K562 (cell line): ENCODE results near the gene RPL27. TPM values are rescaled to one million over a fixed set of nuclear protein-coding genes. Genes with fewer than 3 reads are reported as not detected.
A peak's percentile ranks its signal among the peaks of the same experiment; 100 is the strongest.

Source experiments
- ATAC-seq: fragments of 200-7000 bp; cut with Tn5 transposase; 3 replicates; pipeline ENCODE4 v1.9.1; 2020; ENCODE audit warnings: moderate library complexity
- BruUV-seq: library from RNA; stranded (reverse); fragments of 400-500 nt; replicated peaks from 2 replicates; lab custom pipeline; 2021; lab: Mats Ljungman, UMichigan
- CTCF ChIA-PET: fragments of 300-600 bp; formaldehyde crosslinking; extraction: SDS; loops from one replicate; lab custom pipeline; 2021; ENCODE audit warnings: low intra/inter-chr PET ratio; lab: Yijun Ruan, JAX
- POLR2A ChIA-PET: fragments of 300-600, 350-650 bp; sonication (Branson Sonifier 250); formaldehyde crosslinking; extraction: SDS; loops from one replicate; lab custom pipeline; 2021; ENCODE audit warnings: antibody characterized with exemption, inconsistent platforms; lab: Yijun Ruan, JAX
- DNase-seq, 4 experiments: peaks; one replicate each; pipeline versions ENCODE4 v3.0.0 to v3.0.0-alpha.2; 2011 to 2018; ENCODE audit warnings: low spot score in 3 of 4, mixed read lengths in 3 of 4; ENCODE audit errors: extremely low read depth in 1 of 4
- FAIRE-seq: peaks from 2 replicates; lab custom pipeline; 2011; peaks lifted over from hg19 to GRCh38; lab: Jason Lieb, UNC
- H2AFZ ChIP-seq: 2 replicates; pipeline ENCODE4 v1.6.0; 2011; ENCODE audit warnings: low read depth, low read length, control low read depth, inconsistent platforms
- H3K27ac ChIP-seq: fragments of 200-600 bp; 3 replicates; pipeline ENCODE4 v1.8.0; 2011; ENCODE audit warnings: low read depth, mild to moderate bottlenecking, control low read depth, inconsistent platforms, low read length, moderate library complexity, mixed read lengths; ENCODE audit errors: extremely low read depth
- H3K27me3 ChIP-seq, 2 experiments: fragments of 300-600 bp in 1 of 2; 2 replicates in 1 of 2; 3 replicates in 1 of 2; pipeline versions ENCODE4 v1.6.0 to v1.8.0; 2011; ENCODE audit warnings: inconsistent platforms in 2 of 2, low read length in 2 of 2, mild to moderate bottlenecking in 1 of 2, mixed read lengths in 1 of 2, moderate library complexity in 1 of 2; ENCODE audit not compliant: control insufficient read depth in 2 of 2, insufficient read depth in 2 of 2
- H3K36me3 ChIP-seq: fragments of 300-600 bp; 3 replicates; pipeline ENCODE4 v1.8.0; 2011; ENCODE audit warnings: mild to moderate bottlenecking, low read length, inconsistent platforms; ENCODE audit not compliant: control insufficient read depth, insufficient read depth
- H3K4me1 ChIP-seq, 2 experiments: fragments of 200-600 bp in 1 of 2; replicated peaks in 1 of 2; 2 replicates in 1 of 2; 3 replicates in 1 of 2; pipeline versions ENCODE4 v1.5.1 to v1.8.0; 2011; ENCODE audit warnings: inconsistent platforms in 2 of 2, low read length in 2 of 2, mild to moderate bottlenecking in 1 of 2, mixed read lengths in 1 of 2, moderate library complexity in 1 of 2; ENCODE audit not compliant: control insufficient read depth in 2 of 2, insufficient read depth in 2 of 2
- H3K4me2 ChIP-seq: 2 replicates; pipeline ENCODE4 v1.6.1; 2011; ENCODE audit warnings: low read length, control low read depth, inconsistent platforms, mixed read lengths; ENCODE audit not compliant: insufficient read depth
- H3K4me3 ChIP-seq: fragments of 200-600 bp; sonication (generic), shearing (Covaris generic); 2 replicates; pipeline ENCODE4 v1.5.1; 2016; ENCODE audit warnings: control low read depth, inconsistent platforms
- H3K79me2 ChIP-seq: fragments of 200-600 bp; 3 replicates; pipeline ENCODE4 v1.8.0; 2011; ENCODE audit warnings: low read length, inconsistent platforms; ENCODE audit not compliant: control insufficient read depth, insufficient read depth
- H3K9ac ChIP-seq, 2 experiments: 2 replicates each; pipeline versions ENCODE4 v1.6.0 to v1.6.1; 2011; ENCODE audit warnings: low read depth in 2 of 2, low read length in 2 of 2, control low read depth in 1 of 2, inconsistent platforms in 1 of 2, mild to moderate bottlenecking in 1 of 2, mixed read lengths in 1 of 2; ENCODE audit not compliant: insufficient read depth in 1 of 2
- H3K9me1 ChIP-seq: one replicate; pipeline ENCODE4 v1.6.0; 2011; ENCODE audit warnings: inconsistent platforms, mild to moderate bottlenecking, low read length, moderate library complexity; ENCODE audit not compliant: control insufficient read depth, insufficient read depth
- H3K9me3 ChIP-seq: replicated peaks from 2 replicates; pipeline ENCODE4 v1.5.1; 2011; ENCODE audit warnings: low read depth, low read length, inconsistent platforms; ENCODE audit not compliant: control insufficient read depth, insufficient read depth
- H4K20me1 ChIP-seq: replicated peaks from 2 replicates; pipeline ENCODE4 v1.6.1; 2011; ENCODE audit warnings: low read length, inconsistent platforms, mixed read lengths; ENCODE audit not compliant: control insufficient read depth, insufficient read depth
- CSDE1 ChIP-seq, 2 experiments: fragments of 450-650 bp; IDR thresholded peaks; 2 replicates each; pipeline ENCODE4 v1.6.1; 2016; ENCODE audit warnings: mild to moderate bottlenecking in 1 of 2
- DMBX1 ChIP-seq: fragments of 250-450 bp; sonication (Bioruptor Pico); IDR thresholded peaks from 2 replicates; pipeline ENCODE4 v1.8.0; 2022; ENCODE audit warnings: inconsistent platforms, mild to moderate bottlenecking, moderate library complexity, borderline replicate concordance
- E2F3 ChIP-seq: fragments of 250-450 bp; sonication (Bioruptor Pico); IDR thresholded peaks from 2 replicates; pipeline ENCODE4 v1.4.0; 2020; ENCODE audit warnings: mild to moderate bottlenecking
- FUS ChIP-seq: fragments of 200-400 bp; formaldehyde crosslinking; optimal IDR thresholded peaks from 2 replicates; pipeline ENCODE3; 2017; ENCODE audit warnings: low read depth, low read length
- HLTF ChIP-seq: fragments of 450-650 bp; IDR thresholded peaks from 2 replicates; pipeline ENCODE4 v1.6.1; 2016
- JUN ChIP-seq, 2 experiments: sonication (generic) in 1 of 2; formaldehyde crosslinking in 1 of 2; IDR thresholded peaks; 2 replicates each; pipeline versions ENCODE4 v1.6.1 to v1.8.0; 2012 to 2022; ENCODE audit warnings: borderline replicate concordance in 2 of 2, mild to moderate bottlenecking in 2 of 2, improper control_type of control experiment in 1 of 2, low read depth in 1 of 2, low read length in 1 of 2, missing genetic modification reagents in 1 of 2
- MXI1 ChIP-seq: IDR thresholded peaks from 2 replicates; pipeline ENCODE4 v1.6.1; 2011; ENCODE audit warnings: low read depth, mild to moderate bottlenecking, improper control_type of control experiment, low read length
- POLR2G ChIP-seq: fragments of 200-400 bp; formaldehyde crosslinking; IDR thresholded peaks from 2 replicates; pipeline ENCODE4 v1.6.1; 2017; ENCODE audit warnings: low read depth, mild to moderate bottlenecking, antibody characterized with exemption, low read length, moderate library complexity
- ZNF24 ChIP-seq: fragments of 450-650 bp; IDR thresholded peaks from 2 replicates; pipeline ENCODE4 v1.6.1; 2016
- WGBS: fragments of 100-300 bp; shearing (Covaris generic); methylation state at CpG from one replicate; pipeline ENCODE4 v1.1.6; 2016; ENCODE audit warnings: low coverage, mixed read lengths; ENCODE audit not compliant: insufficient coverage; ENCODE audit errors: missing lambda C conversion rate; 5-methylcytosine and 5-hydroxymethylcytosine counted together
- in situ Hi-C: fragments of 300-500 bp; cut with MboI; formaldehyde crosslinking; loops from 4 replicates; pipeline ENCODE4 v1.15.0; 2018; ENCODE audit warnings: inconsistent platforms, mixed read lengths
- intact Hi-C: fragments of 100-400 bp; cut with micrococcal nuclease; formaldehyde crosslinking; loops from 2 replicates; pipeline ENCODE4 v1.14.2; 2022
- polyA plus RNA-seq, 8 experiments: library from polyadenylated mRNA; depleted of rRNA in 4 of 8; stranded (reverse) in 5 of 8; unstranded in 3 of 8; fragments of >200 nt; fragmentation: Nextera tagmentation in 2 of 8; fragmentation: Illumina TruSeq in 1 of 8; extraction: Ambion mirVana in 2 of 8; extraction: Trizol in 1 of 8; gene quantifications; 2 replicates each; pipeline versions ENCODE4 v1.2.1 to v1.2.3, GENCODE V29; 2011 to 2014; ENCODE audit warnings: inconsistent platforms in 1 of 8, missing spikeins in 1 of 8
- total RNA-seq, 7 experiments: library from RNA; depleted of rRNA in 6 of 7; stranded (reverse); fragments of >200 nt in 6 of 7; fragmentation: Illumina TruSeq in 2 of 7; extraction: Trizol in 2 of 7; gene quantifications; 2 replicates each; pipeline versions ENCODE4 v1.2.1 to v1.2.3, GENCODE V29; 2011 to 2021; ENCODE audit warnings: low replicate concordance in 1 of 7
- TF ChIP-seq, protein P1 (sequence below): sonication (generic); formaldehyde crosslinking; IDR thresholded peaks from 2 replicates; pipeline ENCODE4 v1.8.0; 2022; ENCODE audit warnings: mild to moderate bottlenecking, missing genetic modification reagents

The RPL27 gene
- total and polyA plus RNA-seq, 9 of the 15 experiments (the other 6 are each of a cell fraction or from before 2014, with no cell fraction given): 1,539 to 6,155 (median 3,710) TPM

- no peak for DNase-seq
- in situ Hi-C loops: loop anchor here (10.0 kb wide), 1 partner anchor 299 kb away; no protein-coding TSS in a partner anchor
- WGBS: 95% methylated on average over 6 of the region's 7 CpGs
- no TSS peak for BruUV-seq
- TF ChIP-seq E2F3 (CRISPR knock-in tag): no peak
- TF ChIP-seq POLR2G: 0 out of 2 replicates have a peak, but pooled peaks have one; percentile 34
- TF ChIP-seq, all 486 proteins: peak for 1
- Histone ChIP-seq H3K4me3 (no peak overlapping the region), H3K4me2 (no peak overlapping the region), H2AFZ (no peak overlapping the region), H3K79me2 (peaks cover 31% of the 10 kb centered on the region), H3K9me1 (peaks cover 10% of the 10 kb centered on the region), H3K27me3 (no peaks in the 10 kb centered on the region), H4K20me1 (peaks cover 10% of the 10 kb centered on the region; the same call in 1 of the 2 replicates), H3K9me3 (no peaks in the 10 kb centered on the region; the same call in 1 of the 2 replicates), H3K4me1 (peaks cover 40 to 42% of the 10 kb centered on the region in 2 experiments), H3K27ac (no peak overlapping the region), H3K36me3 (peaks cover 61% of the 10 kb centered on the region; the same call in 2 of the 3 replicates), H3K9ac (peak overlapping the region in 1 of 2 experiments; percentile 54; a peak in 1 of 4 replicates)
- FAIRE-seq: no peak
- ChIA-PET POLR2A (interaction anchor here (1.5 kb wide), 1 partner anchor 10 kb away, joined by 5 read pairs; the partner anchor contains the start of gene IFI35), CTCF (no interaction called here)
- ATAC-seq: no peak
- intact Hi-C loops: no loop called here
Measured at GRCh38 chr17:43016216-43016615, 18.0 kb downstream of the RPL27 start.

DNA sequence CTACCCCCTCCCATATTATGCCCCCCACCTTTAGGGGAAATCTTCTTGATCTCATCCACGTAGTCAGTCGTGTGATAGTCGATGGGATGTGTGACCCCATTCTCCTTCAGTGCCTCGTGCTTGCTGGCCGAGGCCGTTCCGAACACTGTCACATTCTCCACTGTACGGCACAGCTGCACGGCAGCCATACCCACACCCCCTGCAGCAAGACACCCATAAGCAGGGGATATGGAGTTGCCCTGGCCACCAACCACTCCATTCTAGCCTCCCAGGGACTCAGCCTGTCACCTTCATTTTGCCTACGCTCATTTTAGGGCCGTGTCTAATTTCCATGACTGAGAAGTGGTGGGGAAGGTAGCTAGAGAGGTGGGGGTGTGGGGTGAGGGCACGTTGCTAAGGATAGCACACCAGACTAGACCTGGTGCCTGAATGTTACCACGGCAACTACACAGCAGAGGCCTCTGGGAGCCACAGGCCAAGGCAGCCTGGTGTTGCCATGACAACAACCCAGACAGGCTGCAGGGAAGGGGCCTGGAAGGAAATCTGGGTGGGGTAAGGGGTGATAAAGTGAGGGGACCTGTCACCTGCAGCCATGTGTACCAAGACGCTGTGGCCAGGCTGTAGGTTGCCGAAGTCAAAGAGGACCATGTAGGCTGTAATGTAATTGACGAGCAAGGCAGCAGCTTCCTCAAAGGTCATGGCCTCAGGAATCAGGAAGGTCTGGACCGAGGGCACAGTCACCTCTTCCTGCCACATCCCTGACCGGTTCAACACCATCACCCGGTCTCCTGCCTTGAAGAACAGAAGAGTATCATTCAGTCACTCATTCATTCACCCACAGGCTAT, 20.0 kb downstream of the RPL27 start:
- peaks cover 54% of the 10 kb centered on the region; the same call in 2 of the 3 replicates for H3K36me3 ChIP-seq
- in situ Hi-C loops (loop anchor here (10.0 kb wide), 1 partner anchor 297 kb away; no protein-coding TSS in a partner anchor), intact Hi-C loops (no loop called here)
- WGBS: 82% methylated on average over 19 of the region's 19 CpGs
- no TSS peak for BruUV-seq
- H3K9me1 ChIP-seq: peaks cover 10% of the 10 kb centered on the region
- H3K4me1 ChIP-seq: peaks cover 34 to 51% of the 10 kb centered on the region in 2 experiments
- H3K4me3 ChIP-seq: no peak overlapping the region
- no peaks in the 10 kb centered on the region for H3K9me3 ChIP-seq
- no peak overlapping the region; the same call in 1 of the 2 replicates for H3K4me2 ChIP-seq
- FAIRE-seq (no peak), DNase-seq (no peak), ATAC-seq (no peak)
- CTCF ChIA-PET: no interaction called here
- POLR2A ChIA-PET: interaction anchor here (1.2 to 6.7 kb wide), 4 partner anchors 8 to 298 kb away, joined by 3 to 79 read pairs (median 4); partner anchors contain the start of gene RPL27
- peak overlapping the region in 1 of 2 experiments; percentile 41; a peak in 1 of 4 replicates for H3K9ac ChIP-seq
- H4K20me1 ChIP-seq: peaks cover 10% of the 10 kb centered on the region; the same call in 1 of the 2 replicates
- no peak overlapping the region; the same call in 2 of the 3 replicates for H3K27ac ChIP-seq
- H3K79me2 ChIP-seq: peaks cover 40% of the 10 kb centered on the region
- no peak overlapping the region for H2AFZ ChIP-seq
- H3K27me3 ChIP-seq: no peaks in the 10 kb centered on the region
- TF ChIP-seq HLTF (no peak), MXI1 (peak; percentile 39; the same call in 1 of the 2 replicates), FUS (no peak), JUN (IDR thresholded peaks at IDR 0.05; ENCODE audit: borderline replicate concordance, low read depth, low read length) (no peak), JUN (CRISPR knock-in tag; IDR thresholded peaks at IDR 0.05; ENCODE audit: borderline replicate concordance) (no peak), CSDE1 (IDR thresholded peaks at IDR 0.05) (peak in 1 of 2 experiments; percentile 48; a peak in 1 of 4 replicates), ZNF24 (peak; percentile 68; the same call in 1 of the 2 replicates), DMBX1 (CRISPR knock-in tag) (no peak)
- TF ChIP-seq, protein P1, sequence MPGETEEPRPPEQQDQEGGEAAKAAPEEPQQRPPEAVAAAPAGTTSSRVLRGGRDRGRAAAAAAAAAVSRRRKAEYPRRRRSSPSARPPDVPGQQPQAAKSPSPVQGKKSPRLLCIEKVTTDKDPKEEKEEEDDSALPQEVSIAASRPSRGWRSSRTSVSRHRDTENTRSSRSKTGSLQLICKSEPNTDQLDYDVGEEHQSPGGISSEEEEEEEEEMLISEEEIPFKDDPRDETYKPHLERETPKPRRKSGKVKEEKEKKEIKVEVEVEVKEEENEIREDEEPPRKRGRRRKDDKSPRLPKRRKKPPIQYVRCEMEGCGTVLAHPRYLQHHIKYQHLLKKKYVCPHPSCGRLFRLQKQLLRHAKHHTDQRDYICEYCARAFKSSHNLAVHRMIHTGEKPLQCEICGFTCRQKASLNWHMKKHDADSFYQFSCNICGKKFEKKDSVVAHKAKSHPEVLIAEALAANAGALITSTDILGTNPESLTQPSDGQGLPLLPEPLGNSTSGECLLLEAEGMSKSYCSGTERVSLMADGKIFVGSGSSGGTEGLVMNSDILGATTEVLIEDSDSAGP: no peak
